Hepatocyte (in vitro differentiated cells): ENCODE data around the gene MEGF11. TPM values are rescaled to one million over a fixed set of nuclear protein-coding genes. Genes with fewer than 3 reads are reported as not detected.

Source experiments
- DNase-seq: peaks from one replicate; pipeline ENCODE4 v3.0.0-alpha.2; 2016; ENCODE audit warnings: low spot score
- H2AFZ ChIP-seq: fragments of 200-600 bp; sonication (generic); 2 replicates; pipeline ENCODE4 v1.6.0; 2016; ENCODE audit warnings: antibody characterized with exemption, mild to moderate bottlenecking
- H3K27ac ChIP-seq: fragments of 200-600 bp; sonication (generic); 2 replicates; pipeline ENCODE4 v1.5.1; 2016; ENCODE audit warnings: mild to moderate bottlenecking
- H3K27me3 ChIP-seq: fragments of 200-600 bp; sonication (generic); 2 replicates; pipeline ENCODE4 v1.6.1; 2016
- H3K36me3 ChIP-seq: fragments of 200-600 bp; sonication (generic); replicated peaks from 2 replicates; pipeline ENCODE4 v1.5.1; 2016; ENCODE audit warnings: low read depth; ENCODE audit not compliant: insufficient read depth
- H3K4me1 ChIP-seq: fragments of 200-600 bp; sonication (generic); 2 replicates; pipeline ENCODE4 v1.5.1; 2016; ENCODE audit warnings: mild to moderate bottlenecking, moderate library complexity; ENCODE audit not compliant: insufficient read depth
- H3K4me2 ChIP-seq: fragments of 200-600 bp; sonication (generic); 2 replicates; pipeline ENCODE4 v1.6.0; 2016
- H3K4me3 ChIP-seq: fragments of 200-600 bp; sonication (generic); 2 replicates; pipeline ENCODE4 v1.5.1; 2016; ENCODE audit warnings: mild to moderate bottlenecking
- H3K79me2 ChIP-seq: fragments of 200-600 bp; sonication (generic); 2 replicates; pipeline ENCODE4 v1.6.0; 2017; ENCODE audit warnings: mild to moderate bottlenecking
- H3K9me2 ChIP-seq: fragments of 200-600 bp; sonication (generic); replicated peaks from 2 replicates; pipeline ENCODE4 v1.6.0; 2017; ENCODE audit warnings: mild to moderate bottlenecking; ENCODE audit not compliant: insufficient read depth
- H3K9me3 ChIP-seq: fragments of 200-600 bp; sonication (generic); 2 replicates; pipeline ENCODE4 v1.5.1; 2016; ENCODE audit warnings: low read depth, mild to moderate bottlenecking
- H4K20me1 ChIP-seq: fragments of 200-600 bp; sonication (generic); 2 replicates; pipeline ENCODE4 v1.6.0; 2016; ENCODE audit warnings: mild to moderate bottlenecking; ENCODE audit not compliant: insufficient read depth, poor library complexity, severe bottlenecking
- EZH2 ChIP-seq: fragments of 200-600 bp; sonication (generic); IDR thresholded peaks from 2 replicates; pipeline ENCODE4 v1.6.1; 2016; ENCODE audit warnings: antibody characterized with exemption, mild to moderate bottlenecking, borderline replicate concordance
- EZH2phosphoT487 ChIP-seq: fragments of 200-600 bp; sonication (generic); IDR thresholded peaks from one replicate; pipeline ENCODE4 v1.6.1; 2018; ENCODE audit warnings: antibody characterized with exemption, mild to moderate bottlenecking, low read depth, moderate library complexity; ENCODE audit not compliant: unreplicated experiment, severe bottlenecking
- WGBS: methylation state at CpG from one replicate; pipeline ENCODE4 v1.1.6; 2016; ENCODE audit warnings: low lambda C conversion rate; ENCODE audit errors: missing lambda C conversion rate; 5-methylcytosine and 5-hydroxymethylcytosine counted together
- polyA plus RNA-seq: library from polyadenylated mRNA; unstranded; fragments of >200 nt; fragmentation: Nextera tagmentation; extraction: Ambion mirVana; gene quantifications from 2 replicates; pipeline ENCODE4 v1.2.1, GENCODE V29; 2016
- total RNA-seq: library from RNA; depleted of rRNA; stranded (reverse); fragments of >200 nt; gene quantifications from 2 replicates; pipeline ENCODE4 v1.2.3, GENCODE V29; 2014
- TF ChIP-seq, protein P1 (sequence below): fragments of 200-600 bp; sonication (generic); IDR thresholded peaks from 2 replicates; pipeline ENCODE4 v1.5.1; 2016; ENCODE audit warnings: antibody characterized with exemption, mild to moderate bottlenecking; ENCODE audit not compliant: poor library complexity

Gene MEGF11
- total and polyA plus RNA-seq, 2 experiments from 2014 or later, result 0.07 to 0.25 TPM

DNA sequence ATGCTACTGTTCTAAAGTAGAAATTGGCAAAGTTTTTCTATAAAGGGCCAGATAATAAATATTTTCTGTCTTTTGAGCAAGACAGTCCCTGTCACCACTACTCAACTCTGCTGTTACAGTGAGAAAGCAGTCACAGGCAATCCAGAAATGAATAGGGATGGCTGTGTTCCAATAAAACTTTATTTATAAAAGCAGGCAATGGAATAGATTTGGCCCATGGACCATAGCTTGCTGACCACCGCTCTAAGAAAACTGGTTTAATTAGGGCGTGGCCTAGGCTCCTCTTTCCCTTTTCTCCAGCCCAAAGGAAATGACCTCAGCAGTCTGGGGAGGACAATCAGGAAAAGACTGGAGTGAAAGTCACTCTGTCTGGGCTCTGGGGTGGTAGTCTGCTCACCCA, 183.8 kb downstream of the MEGF11 start:
- no peaks in the 10 kb centered on the region for H4K20me1 ChIP-seq
- no peaks in the 10 kb centered on the region for H3K79me2 ChIP-seq
- no peak overlapping the region for H3K27ac ChIP-seq
- H3K4me1 ChIP-seq, result peaks cover 6% of the 10 kb centered on the region
- TF ChIP-seq EZH2, result no peak
- TF ChIP-seq, protein P1, sequence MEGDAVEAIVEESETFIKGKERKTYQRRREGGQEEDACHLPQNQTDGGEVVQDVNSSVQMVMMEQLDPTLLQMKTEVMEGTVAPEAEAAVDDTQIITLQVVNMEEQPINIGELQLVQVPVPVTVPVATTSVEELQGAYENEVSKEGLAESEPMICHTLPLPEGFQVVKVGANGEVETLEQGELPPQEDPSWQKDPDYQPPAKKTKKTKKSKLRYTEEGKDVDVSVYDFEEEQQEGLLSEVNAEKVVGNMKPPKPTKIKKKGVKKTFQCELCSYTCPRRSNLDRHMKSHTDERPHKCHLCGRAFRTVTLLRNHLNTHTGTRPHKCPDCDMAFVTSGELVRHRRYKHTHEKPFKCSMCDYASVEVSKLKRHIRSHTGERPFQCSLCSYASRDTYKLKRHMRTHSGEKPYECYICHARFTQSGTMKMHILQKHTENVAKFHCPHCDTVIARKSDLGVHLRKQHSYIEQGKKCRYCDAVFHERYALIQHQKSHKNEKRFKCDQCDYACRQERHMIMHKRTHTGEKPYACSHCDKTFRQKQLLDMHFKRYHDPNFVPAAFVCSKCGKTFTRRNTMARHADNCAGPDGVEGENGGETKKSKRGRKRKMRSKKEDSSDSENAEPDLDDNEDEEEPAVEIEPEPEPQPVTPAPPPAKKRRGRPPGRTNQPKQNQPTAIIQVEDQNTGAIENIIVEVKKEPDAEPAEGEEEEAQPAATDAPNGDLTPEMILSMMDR, result no peak
- TF ChIP-seq EZH2phosphoT487, result no peak
- H3K27me3 ChIP-seq, result peaks cover 5% of the 10 kb centered on the region
- H3K4me3 ChIP-seq, result no peak overlapping the region
- no peak overlapping the region for H3K4me2 ChIP-seq
- 76% methylated on average over 2 of the region's 2 CpGs for WGBS
- no peaks in the 10 kb centered on the region for H3K36me3 ChIP-seq
- H2AFZ ChIP-seq, result no peak overlapping the region
- no peaks in the 10 kb centered on the region for H3K9me2 ChIP-seq
- DNase-seq, result no peak
- H3K9me3 ChIP-seq, result no peaks in the 10 kb centered on the region

DNA sequence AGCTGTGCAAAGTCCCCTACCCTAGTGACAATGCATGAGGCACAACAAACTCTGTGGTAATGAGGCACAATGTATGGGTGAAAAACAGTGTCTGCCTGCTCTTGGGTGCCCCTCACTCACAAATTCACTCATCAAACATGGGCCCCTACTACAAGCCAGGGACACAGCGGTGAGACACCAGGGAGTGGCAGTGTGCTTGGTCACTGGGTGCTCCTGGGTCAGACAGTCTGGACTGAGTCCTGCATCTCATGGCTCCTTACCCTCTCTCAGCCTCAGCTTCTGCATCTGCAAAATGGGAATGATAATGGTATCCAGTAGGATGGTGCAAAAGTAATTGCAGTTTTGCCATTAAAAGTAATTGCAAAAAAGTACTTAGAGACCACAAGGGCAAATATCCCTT, 184.7 kb downstream of the MEGF11 start:
- H3K27me3 ChIP-seq, result peaks cover 5% of the 10 kb centered on the region
- no peaks in the 10 kb centered on the region for H3K9me2 ChIP-seq
- H3K4me2 ChIP-seq, result no peak overlapping the region
- H3K36me3 ChIP-seq, result no peaks in the 10 kb centered on the region
- H4K20me1 ChIP-seq, result no peaks in the 10 kb centered on the region
- H3K79me2 ChIP-seq, result no peaks in the 10 kb centered on the region
- no peak overlapping the region for H2AFZ ChIP-seq
- whole genome bisulfite sequencing, result 95% methylated on average over 1 of the region's 1 CpG
- peaks cover 6% of the 10 kb centered on the region for H3K4me1 ChIP-seq
- no peak overlapping the region for H3K27ac ChIP-seq
- no peak overlapping the region for H3K4me3 ChIP-seq
- no peaks in the 10 kb centered on the region for H3K9me3 ChIP-seq
- TF ChIP-seq, protein P1, result no peak
- TF ChIP-seq EZH2phosphoT487, result no peak
- TF ChIP-seq EZH2, result no peak
- DNase-seq, result no peak

DNA sequence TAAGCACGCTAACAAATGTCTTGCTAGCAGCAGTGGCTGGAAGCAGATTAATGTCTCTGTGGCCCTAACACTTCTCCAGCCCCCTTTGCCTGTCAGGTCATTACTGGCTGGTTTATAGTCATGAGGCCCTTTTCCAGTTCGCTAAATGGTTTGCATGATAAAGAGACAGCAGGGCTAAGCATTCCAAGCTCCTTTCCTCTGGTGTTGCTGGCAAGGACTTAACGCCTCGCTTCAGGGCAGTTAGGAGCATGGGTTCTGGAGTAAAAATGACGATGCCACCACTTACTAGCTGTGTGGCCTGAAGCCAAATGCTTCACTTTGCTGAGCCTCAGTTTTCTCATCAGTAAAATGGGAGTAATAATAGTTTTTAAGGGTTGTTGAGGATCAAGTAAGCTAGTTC, 185.9 kb downstream of the MEGF11 start:
- Histone ChIP-seq H3K79me2 (no peaks in the 10 kb centered on the region), H3K36me3 (no peaks in the 10 kb centered on the region), H3K4me3 (no peak overlapping the region), H2AFZ (no peak overlapping the region), H3K27me3 (peaks cover 5% of the 10 kb centered on the region), H3K9me2 (no peaks in the 10 kb centered on the region), H3K4me2 (no peak overlapping the region), H4K20me1 (no peaks in the 10 kb centered on the region), H3K27ac (no peak overlapping the region), H3K4me1 (no peaks in the 10 kb centered on the region), H3K9me3 (no peaks in the 10 kb centered on the region)
- TF ChIP-seq EZH2phosphoT487 (no peak), EZH2 (no peak)
- TF ChIP-seq, protein P1, result no peak
- no peak for DNase-seq
- WGBS, result 46% methylated on average over 5 of the region's 5 CpGs

DNA sequence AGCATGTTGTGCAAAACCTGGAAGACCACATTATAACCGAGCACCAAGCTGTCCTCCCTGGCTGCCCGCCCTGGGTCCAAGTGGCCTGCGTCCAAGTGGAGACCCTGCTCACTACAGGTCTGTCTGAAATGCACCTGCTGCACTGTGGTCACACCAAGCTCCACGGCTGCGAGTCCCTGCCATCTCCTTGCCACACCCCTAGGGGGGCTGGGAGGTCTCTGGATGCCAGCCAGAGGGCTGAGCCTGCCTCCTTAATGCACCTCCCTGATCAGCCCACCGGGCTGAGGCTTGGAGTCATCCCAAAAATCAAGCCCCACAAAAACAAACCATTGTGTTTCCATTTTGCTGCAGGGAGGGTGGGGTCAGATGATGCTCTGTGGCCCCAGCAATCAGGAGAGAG, 187.1 kb downstream of the MEGF11 start:
- Histone ChIP-seq H3K9me2 (no peaks in the 10 kb centered on the region), H3K4me3 (no peak overlapping the region), H2AFZ (no peak overlapping the region), H3K27ac (no peak overlapping the region), H3K4me1 (no peaks in the 10 kb centered on the region), H3K9me3 (no peaks in the 10 kb centered on the region), H3K36me3 (no peaks in the 10 kb centered on the region), H3K4me2 (no peak overlapping the region), H3K27me3 (peaks cover 5% of the 10 kb centered on the region), H4K20me1 (no peaks in the 10 kb centered on the region), H3K79me2 (no peaks in the 10 kb centered on the region)
- DNase-seq, result no peak
- WGBS, result 77% methylated on average over 6 of the region's 6 CpGs
- TF ChIP-seq EZH2 (no peak), EZH2phosphoT487 (no peak)
- TF ChIP-seq, protein P1, result no peak
